SJCRH30 (cell line): ENCODE results near the gene PCNA. TPM values are rescaled to one million over a fixed set of nuclear protein-coding genes. Genes with fewer than 3 reads are reported as not detected.
A peak's percentile ranks its signal among the peaks of the same experiment; 100 is the strongest.
"Not testable (repeated sequence)": the region's sequence is repeated elsewhere in the genome, so short reads cannot be mapped to it uniquely, and the experiment has no call there.

Source experiments
- DNase-seq, 2 experiments: peaks; one replicate each; pipeline ENCODE4 v3.0.0-alpha.2; 2015 to 2020
- H3K27ac ChIP-seq: fragments of 250-450 bp; sonication (Bioruptor Pico); 2 replicates; pipeline ENCODE4 v1.5.1; 2020; ENCODE audit warnings: mild to moderate bottlenecking, moderate library complexity
- H3K27me3 ChIP-seq: fragments of 250-450 bp; sonication (Bioruptor Pico); 2 replicates; pipeline ENCODE4 v1.5.1; 2020; ENCODE audit warnings: mild to moderate bottlenecking, moderate library complexity
- H3K36me3 ChIP-seq: fragments of 250-450 bp; sonication (Bioruptor Pico); 2 replicates; pipeline ENCODE4 v1.5.1; 2020; ENCODE audit warnings: mild to moderate bottlenecking, moderate library complexity
- H3K4me1 ChIP-seq: fragments of 250-450 bp; sonication (Bioruptor Pico); 2 replicates; pipeline ENCODE4 v1.5.1; 2020; ENCODE audit warnings: mild to moderate bottlenecking, moderate library complexity
- H3K4me3 ChIP-seq: fragments of 250-450 bp; sonication (Bioruptor Pico); 2 replicates; pipeline ENCODE4 v1.5.1; 2020; ENCODE audit warnings: mild to moderate bottlenecking, moderate library complexity
- H3K9me3 ChIP-seq: fragments of 250-450 bp; sonication (Bioruptor Pico); replicated peaks from 2 replicates; pipeline ENCODE4 v1.5.1; 2020; ENCODE audit warnings: mild to moderate bottlenecking, moderate library complexity
- total RNA-seq: library from RNA; depleted of rRNA; stranded (reverse); fragments of >200 nt; shearing (Covaris generic); gene quantifications from 2 replicates; pipeline ENCODE4 v1.2.3, GENCODE V29; 2014; rRNA removed

The PCNA gene
- total RNA-seq, 1 experiment from 2014 or later: 450 TPM

DNA sequence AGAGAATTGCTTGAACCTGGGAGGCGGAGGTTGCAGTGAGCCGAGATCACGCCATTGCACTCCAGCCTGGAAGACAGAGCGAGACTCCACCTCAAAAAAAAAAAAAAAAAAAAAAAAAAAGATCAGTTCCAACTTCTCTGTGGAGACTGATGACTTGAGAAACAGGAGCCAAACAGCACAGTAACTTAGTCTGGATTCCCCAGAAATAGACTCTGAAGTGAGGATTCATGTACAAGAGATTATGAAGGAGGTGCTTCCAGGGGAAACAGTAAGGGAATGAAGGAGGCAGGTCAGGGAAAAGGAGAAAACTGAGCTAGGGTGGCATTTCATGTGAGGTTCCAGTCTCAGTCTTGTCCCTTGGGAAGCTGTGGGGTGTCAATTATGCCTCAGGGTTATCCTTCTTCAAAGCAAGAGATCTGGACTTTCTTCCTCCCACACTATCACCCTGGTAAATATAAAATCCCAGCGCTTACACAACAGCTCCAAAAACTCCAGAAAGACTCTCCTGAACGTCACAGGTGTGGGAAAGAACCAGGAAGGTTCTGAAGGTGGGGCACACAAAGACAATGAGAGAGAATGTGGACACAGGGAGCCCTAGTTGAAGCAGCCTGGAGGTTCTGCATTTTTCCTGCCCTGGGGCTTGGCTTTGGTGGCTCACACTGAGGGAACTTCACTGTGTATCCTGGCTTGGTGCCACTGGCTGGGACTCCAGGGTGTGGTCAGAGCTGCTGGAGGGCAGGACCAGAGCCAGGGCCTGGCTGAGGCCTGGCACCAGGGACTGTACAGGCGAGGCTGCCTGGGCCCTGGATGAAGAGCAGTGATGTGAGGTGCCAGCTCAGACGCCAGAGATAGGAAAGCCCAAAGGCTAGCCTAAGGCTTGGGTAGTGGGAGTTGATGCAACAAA is 46.8 kb downstream of the PCNA start:
- Histone ChIP-seq H3K4me1 (no peaks in the 10 kb centered on the region), H3K9me3 (no peaks in the 10 kb centered on the region), H3K27ac (no peak overlapping the region), H3K36me3 (no peaks in the 10 kb centered on the region), H3K4me3 (no peak overlapping the region), H3K27me3 (no peaks in the 10 kb centered on the region)
- DNase-seq: peak; percentile 49 to 50

GRCh38 chr20:5071942-5072341 is 47.8 kb downstream of the PCNA start:
- H3K27ac ChIP-seq, H3K36me3 ChIP-seq, DNase-seq, H3K4me3 ChIP-seq, H3K27me3 ChIP-seq, H3K9me3 ChIP-seq, H3K4me1 ChIP-seq: not testable (repeated sequence)

- Histone ChIP-seq H3K27ac (no peak overlapping the region), H3K27me3 (no peaks in the 10 kb centered on the region), H3K9me3 (no peaks in the 10 kb centered on the region), H3K4me1 (no peaks in the 10 kb centered on the region), H3K4me3 (no peak overlapping the region), H3K36me3 (no peaks in the 10 kb centered on the region)
- DNase-seq: no peak
Measured at GRCh38 chr20:5070570-5070969, 49.2 kb downstream of the PCNA start.

GRCh38 chr20:5070081-5070480 is 49.7 kb downstream of the PCNA start:
- Histone ChIP-seq H3K36me3 (no peaks in the 10 kb centered on the region), H3K27ac (no peak overlapping the region), H3K9me3 (no peaks in the 10 kb centered on the region), H3K27me3 (no peaks in the 10 kb centered on the region), H3K4me3 (no peak overlapping the region), H3K4me1 (no peaks in the 10 kb centered on the region)
- no peak for DNase-seq

GRCh38 chr20:5069141-5069806 is 50.5 kb downstream of the PCNA start:
- Histone ChIP-seq H3K36me3 (no peaks in the 10 kb centered on the region), H3K9me3 (no peaks in the 10 kb centered on the region)

GRCh38 chr20:5067877-5068645 is 51.7 kb downstream of the PCNA start:
- Histone ChIP-seq H3K4me1 (no peaks in the 10 kb centered on the region), H3K27me3 (no peaks in the 10 kb centered on the region), H3K27ac (no peak overlapping the region), H3K9me3 (no peaks in the 10 kb centered on the region), H3K36me3 (no peaks in the 10 kb centered on the region), H3K4me3 (no peak overlapping the region)
- DNase-seq: no peak

More at GRCh38 chr20:5069141-5069806, 50.5 kb downstream of the PCNA start:
- DNase-seq: no peak
- Histone ChIP-seq H3K4me1 (no peaks in the 10 kb centered on the region), H3K27me3 (no peaks in the 10 kb centered on the region), H3K27ac (no peak overlapping the region), H3K4me3 (no peak overlapping the region)

- Histone ChIP-seq H3K4me1 (no peaks in the 10 kb centered on the region), H3K27me3 (0 out of 2 replicates have a peak, but pooled peaks cover 3% of the 10 kb centered on the region), H3K36me3 (no peaks in the 10 kb centered on the region), H3K27ac (no peak overlapping the region), H3K9me3 (no peaks in the 10 kb centered on the region), H3K4me3 (no peak overlapping the region)
- DNase-seq: peak; percentile 41 to 49
Measured at GRCh38 chr20:5065879-5066383, 53.8 kb downstream of the PCNA start.

- H3K36me3 ChIP-seq: no peaks in the 10 kb centered on the region
- no peaks in the 10 kb centered on the region for H3K9me3 ChIP-seq
- DNase-seq: no peak
- H3K27me3 ChIP-seq: 0 out of 2 replicates have a peak, but pooled peaks cover 3% of the 10 kb centered on the region
- no peaks in the 10 kb centered on the region for H3K4me1 ChIP-seq
- no peak overlapping the region for H3K27ac ChIP-seq
- no peak overlapping the region for H3K4me3 ChIP-seq
Measured at GRCh38 chr20:5065166-5065878, 54.4 kb downstream of the PCNA start.

Other genes starting within 250 kb of the PCNA start
- 19.1 and 21.1 TPM in 2 replicates for gene SLC23A2, start 118.4 kb downstream of the PCNA start, total RNA-seq
- 162 and 165 TPM in 2 replicates for gene TMEM230, start 6.9 kb downstream of the PCNA start, total RNA-seq
- 29.1 and 30.1 TPM in 2 replicates for gene CDS2, start 7.0 kb upstream of the PCNA start, total RNA-seq
- gene PROKR2, start 197.0 kb upstream of the PCNA start, total RNA-seq: not detected in 2 replicates